NT2/D1 (cell line): ENCODE measurements around the gene CPSF7.

Source experiments
- SUZ12 ChIP-seq: IDR thresholded peaks from 2 replicates; pipeline ENCODE4 v1.6.1; 2011; ENCODE audit not compliant: insufficient read length, insufficient read depth; ENCODE audit errors: extremely low read depth
- YY1 ChIP-seq: IDR thresholded peaks from 2 replicates; pipeline ENCODE4 v1.6.1; 2011; ENCODE audit not compliant: insufficient read length, insufficient read depth
- ZNF274 ChIP-seq: IDR thresholded peaks from 2 replicates; pipeline ENCODE4 v1.6.1; 2011; ENCODE audit warnings: mild to moderate bottlenecking, low read depth, low read length

DNA sequence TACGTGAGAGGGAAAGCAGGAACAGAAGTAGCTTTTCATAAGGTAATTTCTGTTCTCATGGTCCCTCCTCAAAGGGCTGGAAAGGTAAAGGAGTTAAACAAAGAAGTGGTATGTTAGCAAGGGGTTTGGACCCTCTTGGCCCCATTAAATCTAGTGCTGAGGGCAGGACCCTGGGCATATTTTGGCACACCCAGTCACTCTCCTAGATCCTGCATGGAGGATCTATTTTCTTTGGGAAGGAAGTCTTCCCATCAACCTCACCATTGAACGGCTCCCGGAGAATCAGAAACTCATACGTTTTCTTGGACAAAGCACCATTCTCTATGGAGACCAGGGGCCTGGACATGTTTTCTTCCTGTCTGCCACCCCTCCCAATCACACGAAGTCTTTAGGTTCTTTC is 25.7 kb downstream of the CPSF7 start:
- TF ChIP-seq YY1 (no peak), SUZ12 (no peak), ZNF274 (no peak)
